ENCODE results near the gene VPS37B. TPM values are rescaled to one million over a fixed set of nuclear protein-coding genes. Genes with fewer than 3 reads are reported as not detected.

VPS37B gene
- total and polyA plus RNA-seq, 2 of the 8 experiments (the other 6 are each of a cell fraction or from before 2014, with no cell fraction given), result 11.9 to 15.7 TPM

DNA sequence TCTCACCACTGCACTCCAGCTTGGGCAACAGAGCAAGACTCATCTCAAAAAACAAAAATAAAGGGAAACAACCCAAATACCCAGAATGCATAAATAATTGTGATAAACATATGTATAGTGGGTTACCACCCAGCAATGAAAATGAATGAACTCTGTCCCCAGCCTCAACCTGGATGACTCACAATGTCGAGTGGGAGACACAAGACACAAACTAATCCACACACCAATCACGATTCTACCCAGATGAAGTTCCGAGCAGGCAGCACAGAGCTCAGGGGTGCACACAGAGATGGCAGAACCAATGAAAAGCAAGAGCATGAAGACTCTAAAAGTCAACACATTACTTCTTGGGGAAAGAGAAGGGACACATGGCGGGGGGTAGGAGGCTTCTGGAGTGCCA, 43.2 kb upstream of the VPS37B start (continued):
- TF ChIP-seq, protein P1, sequence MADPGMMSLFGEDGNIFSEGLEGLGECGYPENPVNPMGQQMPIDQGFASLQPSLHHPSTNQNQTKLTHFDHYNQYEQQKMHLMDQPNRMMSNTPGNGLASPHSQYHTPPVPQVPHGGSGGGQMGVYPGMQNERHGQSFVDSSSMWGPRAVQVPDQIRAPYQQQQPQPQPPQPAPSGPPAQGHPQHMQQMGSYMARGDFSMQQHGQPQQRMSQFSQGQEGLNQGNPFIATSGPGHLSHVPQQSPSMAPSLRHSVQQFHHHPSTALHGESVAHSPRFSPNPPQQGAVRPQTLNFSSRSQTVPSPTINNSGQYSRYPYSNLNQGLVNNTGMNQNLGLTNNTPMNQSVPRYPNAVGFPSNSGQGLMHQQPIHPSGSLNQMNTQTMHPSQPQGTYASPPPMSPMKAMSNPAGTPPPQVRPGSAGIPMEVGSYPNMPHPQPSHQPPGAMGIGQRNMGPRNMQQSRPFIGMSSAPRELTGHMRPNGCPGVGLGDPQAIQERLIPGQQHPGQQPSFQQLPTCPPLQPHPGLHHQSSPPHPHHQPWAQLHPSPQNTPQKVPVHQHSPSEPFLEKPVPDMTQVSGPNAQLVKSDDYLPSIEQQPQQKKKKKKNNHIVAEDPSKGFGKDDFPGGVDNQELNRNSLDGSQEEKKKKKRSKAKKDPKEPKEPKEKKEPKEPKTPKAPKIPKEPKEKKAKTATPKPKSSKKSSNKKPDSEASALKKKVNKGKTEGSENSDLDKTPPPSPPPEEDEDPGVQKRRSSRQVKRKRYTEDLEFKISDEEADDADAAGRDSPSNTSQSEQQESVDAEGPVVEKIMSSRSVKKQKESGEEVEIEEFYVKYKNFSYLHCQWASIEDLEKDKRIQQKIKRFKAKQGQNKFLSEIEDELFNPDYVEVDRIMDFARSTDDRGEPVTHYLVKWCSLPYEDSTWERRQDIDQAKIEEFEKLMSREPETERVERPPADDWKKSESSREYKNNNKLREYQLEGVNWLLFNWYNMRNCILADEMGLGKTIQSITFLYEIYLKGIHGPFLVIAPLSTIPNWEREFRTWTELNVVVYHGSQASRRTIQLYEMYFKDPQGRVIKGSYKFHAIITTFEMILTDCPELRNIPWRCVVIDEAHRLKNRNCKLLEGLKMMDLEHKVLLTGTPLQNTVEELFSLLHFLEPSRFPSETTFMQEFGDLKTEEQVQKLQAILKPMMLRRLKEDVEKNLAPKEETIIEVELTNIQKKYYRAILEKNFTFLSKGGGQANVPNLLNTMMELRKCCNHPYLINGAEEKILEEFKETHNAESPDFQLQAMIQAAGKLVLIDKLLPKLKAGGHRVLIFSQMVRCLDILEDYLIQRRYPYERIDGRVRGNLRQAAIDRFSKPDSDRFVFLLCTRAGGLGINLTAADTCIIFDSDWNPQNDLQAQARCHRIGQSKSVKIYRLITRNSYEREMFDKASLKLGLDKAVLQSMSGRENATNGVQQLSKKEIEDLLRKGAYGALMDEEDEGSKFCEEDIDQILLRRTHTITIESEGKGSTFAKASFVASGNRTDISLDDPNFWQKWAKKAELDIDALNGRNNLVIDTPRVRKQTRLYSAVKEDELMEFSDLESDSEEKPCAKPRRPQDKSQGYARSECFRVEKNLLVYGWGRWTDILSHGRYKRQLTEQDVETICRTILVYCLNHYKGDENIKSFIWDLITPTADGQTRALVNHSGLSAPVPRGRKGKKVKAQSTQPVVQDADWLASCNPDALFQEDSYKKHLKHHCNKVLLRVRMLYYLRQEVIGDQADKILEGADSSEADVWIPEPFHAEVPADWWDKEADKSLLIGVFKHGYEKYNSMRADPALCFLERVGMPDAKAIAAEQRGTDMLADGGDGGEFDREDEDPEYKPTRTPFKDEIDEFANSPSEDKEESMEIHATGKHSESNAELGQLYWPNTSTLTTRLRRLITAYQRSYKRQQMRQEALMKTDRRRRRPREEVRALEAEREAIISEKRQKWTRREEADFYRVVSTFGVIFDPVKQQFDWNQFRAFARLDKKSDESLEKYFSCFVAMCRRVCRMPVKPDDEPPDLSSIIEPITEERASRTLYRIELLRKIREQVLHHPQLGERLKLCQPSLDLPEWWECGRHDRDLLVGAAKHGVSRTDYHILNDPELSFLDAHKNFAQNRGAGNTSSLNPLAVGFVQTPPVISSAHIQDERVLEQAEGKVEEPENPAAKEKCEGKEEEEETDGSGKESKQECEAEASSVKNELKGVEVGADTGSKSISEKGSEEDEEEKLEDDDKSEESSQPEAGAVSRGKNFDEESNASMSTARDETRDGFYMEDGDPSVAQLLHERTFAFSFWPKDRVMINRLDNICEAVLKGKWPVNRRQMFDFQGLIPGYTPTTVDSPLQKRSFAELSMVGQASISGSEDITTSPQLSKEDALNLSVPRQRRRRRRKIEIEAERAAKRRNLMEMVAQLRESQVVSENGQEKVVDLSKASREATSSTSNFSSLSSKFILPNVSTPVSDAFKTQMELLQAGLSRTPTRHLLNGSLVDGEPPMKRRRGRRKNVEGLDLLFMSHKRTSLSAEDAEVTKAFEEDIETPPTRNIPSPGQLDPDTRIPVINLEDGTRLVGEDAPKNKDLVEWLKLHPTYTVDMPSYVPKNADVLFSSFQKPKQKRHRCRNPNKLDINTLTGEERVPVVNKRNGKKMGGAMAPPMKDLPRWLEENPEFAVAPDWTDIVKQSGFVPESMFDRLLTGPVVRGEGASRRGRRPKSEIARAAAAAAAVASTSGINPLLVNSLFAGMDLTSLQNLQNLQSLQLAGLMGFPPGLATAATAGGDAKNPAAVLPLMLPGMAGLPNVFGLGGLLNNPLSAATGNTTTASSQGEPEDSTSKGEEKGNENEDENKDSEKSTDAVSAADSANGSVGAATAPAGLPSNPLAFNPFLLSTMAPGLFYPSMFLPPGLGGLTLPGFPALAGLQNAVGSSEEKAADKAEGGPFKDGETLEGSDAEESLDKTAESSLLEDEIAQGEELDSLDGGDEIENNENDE (IDR thresholded peaks at IDR 0.05; ENCODE audit: insufficient replicate concordance, low read length), result no peak
- no peak for TF ChIP-seq ASH2L (IDR thresholded peaks at IDR 0.05; ENCODE audit: low read length)
- no peak for TF ChIP-seq HDAC6 (IDR thresholded peaks at IDR 0.05; ENCODE audit: low read depth, low read length)

All from H1 (cell line).